Measurements from ENCODE around the gene PPP4R3A.
"Not testable (repeated sequence)": the region's sequence is repeated elsewhere in the genome, so short reads cannot be mapped to it uniquely, and the experiment has no call there.

PPP4R3A gene

DNA sequence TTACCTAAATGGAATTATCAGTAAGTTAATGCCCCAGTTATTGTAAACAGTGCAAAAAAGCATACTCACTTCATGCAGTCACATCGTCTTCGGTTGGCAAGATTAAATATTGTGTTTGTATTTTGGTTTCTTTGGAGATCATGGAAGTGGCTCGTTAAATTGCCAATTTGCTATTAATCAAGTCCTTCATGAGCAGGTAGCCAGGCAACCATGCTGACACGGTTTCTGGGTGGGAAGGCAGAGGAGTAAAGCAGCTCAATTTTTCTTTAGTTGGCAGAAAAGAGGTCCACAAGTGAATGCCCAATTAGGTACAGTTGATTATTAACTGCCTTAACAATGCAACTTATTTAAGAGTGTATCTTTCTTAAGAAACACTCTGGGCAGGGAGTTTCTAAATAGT, 43.9 kb downstream of the PPP4R3A start:
- Histone ChIP-seq H3K4me3 (ENCODE audit: low read depth in 1 of 2, low read length in 2 of 2) (no peak overlapping the region), H3K9me3 (ENCODE audit: low read length) (no peaks in the 10 kb centered on the region), H3K27ac (ENCODE audit: low read depth, low read length) (no peak overlapping the region), H3K27me3 (ENCODE audit: control insufficient read depth in 1 of 2, insufficient read depth in 2 of 2, low read length in 2 of 2) (no peaks in the 10 kb centered on the region), H3K9ac (ENCODE audit: low read length) (no peak overlapping the region), H3K4me1 (ENCODE audit: insufficient read depth, low read length) (peaks cover 17% of the 10 kb centered on the region), H3K36me3 (ENCODE audit: insufficient read depth, low read length) (peaks cover 56% of the 10 kb centered on the region)

GRCh38 chr14:91464615-91465205, 45.4 kb downstream of the PPP4R3A start:
- peaks cover 62% of the 10 kb centered on the region for H3K36me3 ChIP-seq (ENCODE audit: insufficient read depth, low read length)
- peaks cover 17% of the 10 kb centered on the region for H3K4me1 ChIP-seq (ENCODE audit: insufficient read depth, low read length)
- no peaks in the 10 kb centered on the region for H3K9me3 ChIP-seq (ENCODE audit: low read length)
- H3K4me3 ChIP-seq (ENCODE audit: low read depth in 1 of 2, low read length in 2 of 2), result no peak overlapping the region
- H3K9ac ChIP-seq (ENCODE audit: low read length), result no peak overlapping the region
- H3K27me3 ChIP-seq (ENCODE audit: control insufficient read depth in 1 of 2, insufficient read depth in 2 of 2, low read length in 2 of 2), result no peaks in the 10 kb centered on the region
- no peak overlapping the region for H3K27ac ChIP-seq (ENCODE audit: low read depth, low read length)

GRCh38 chr14:91458612-91459011, 51.5 kb downstream of the PPP4R3A start:
- Histone ChIP-seq H3K27ac (ENCODE audit: low read depth, low read length) (no peak overlapping the region), H3K9me3 (ENCODE audit: low read length) (no peaks in the 10 kb centered on the region), H3K27me3 (ENCODE audit: control insufficient read depth in 1 of 2, insufficient read depth in 2 of 2, low read length in 2 of 2) (no peaks in the 10 kb centered on the region), H3K9ac (ENCODE audit: low read length) (no peak overlapping the region), H3K4me3 (ENCODE audit: low read depth in 1 of 2, low read length in 2 of 2) (no peak overlapping the region), H3K36me3 (ENCODE audit: insufficient read depth, low read length) (peaks cover 64% of the 10 kb centered on the region), H3K4me1 (ENCODE audit: insufficient read depth, low read length) (no peaks in the 10 kb centered on the region)

- Histone ChIP-seq H3K27ac (ENCODE audit: low read depth, low read length) (no peak overlapping the region), H3K27me3 (ENCODE audit: control insufficient read depth in 1 of 2, insufficient read depth in 2 of 2, low read length in 2 of 2) (no peaks in the 10 kb centered on the region), H3K4me3 (ENCODE audit: low read depth in 1 of 2, low read length in 2 of 2) (no peak overlapping the region)
These were observed 53.8 kb downstream of the PPP4R3A start for GRCh38 chr14:91456283-91456682.

GRCh38 chr14:91454580-91454979, 55.5 kb downstream of the PPP4R3A start:
- Histone ChIP-seq H3K27ac (ENCODE audit: low read depth, low read length) (no peak overlapping the region), H3K4me3 (ENCODE audit: low read depth in 1 of 2, low read length in 2 of 2) (no peak overlapping the region), H3K9me3 (ENCODE audit: low read length) (no peaks in the 10 kb centered on the region), H3K9ac (ENCODE audit: low read length) (no peak overlapping the region), H3K27me3 (ENCODE audit: control insufficient read depth in 1 of 2, insufficient read depth in 2 of 2, low read length in 2 of 2) (no peaks in the 10 kb centered on the region), H3K4me1 (ENCODE audit: insufficient read depth, low read length) (no peaks in the 10 kb centered on the region), H3K36me3 (ENCODE audit: insufficient read depth, low read length) (peaks cover 28% of the 10 kb centered on the region)

More at GRCh38 chr14:91456283-91456682, 53.8 kb downstream of the PPP4R3A start:
- H3K9ac ChIP-seq (ENCODE audit: low read length), result no peak overlapping the region
- H3K4me1 ChIP-seq (ENCODE audit: insufficient read depth, low read length), result no peaks in the 10 kb centered on the region
- H3K36me3 ChIP-seq (ENCODE audit: insufficient read depth, low read length), result peaks cover 45% of the 10 kb centered on the region
- H3K9me3 ChIP-seq (ENCODE audit: low read length), result no peaks in the 10 kb centered on the region

GRCh38 chr14:91454155-91454554, 56.0 kb downstream of the PPP4R3A start:
- H3K9ac ChIP-seq (ENCODE audit: low read length), result no peak overlapping the region
- H3K9me3 ChIP-seq (ENCODE audit: low read length), result no peaks in the 10 kb centered on the region
- no peak overlapping the region for H3K4me3 ChIP-seq (ENCODE audit: low read depth in 1 of 2, low read length in 2 of 2)
- no peaks in the 10 kb centered on the region for H3K27me3 ChIP-seq (ENCODE audit: control insufficient read depth in 1 of 2, insufficient read depth in 2 of 2, low read length in 2 of 2)
- peaks cover 24% of the 10 kb centered on the region for H3K36me3 ChIP-seq (ENCODE audit: insufficient read depth, low read length)
- no peaks in the 10 kb centered on the region for H3K4me1 ChIP-seq (ENCODE audit: insufficient read depth, low read length)
- no peak overlapping the region for H3K27ac ChIP-seq (ENCODE audit: low read depth, low read length)

GRCh38 chr14:91453744-91454143, 56.4 kb downstream of the PPP4R3A start:
- Histone ChIP-seq H3K4me1 (ENCODE audit: insufficient read depth, low read length) (no peaks in the 10 kb centered on the region), H3K9me3 (ENCODE audit: low read length) (no peaks in the 10 kb centered on the region), H3K4me3 (ENCODE audit: low read depth in 1 of 2, low read length in 2 of 2) (no peak overlapping the region), H3K27me3 (ENCODE audit: control insufficient read depth in 1 of 2, insufficient read depth in 2 of 2, low read length in 2 of 2) (no peaks in the 10 kb centered on the region), H3K36me3 (ENCODE audit: insufficient read depth, low read length) (peaks cover 23% of the 10 kb centered on the region), H3K9ac (ENCODE audit: low read length) (no peak overlapping the region), H3K27ac (ENCODE audit: low read depth, low read length) (no peak overlapping the region)

GRCh38 chr14:91444335-91445020, 65.6 kb downstream of the PPP4R3A start:
- H3K4me1 ChIP-seq (ENCODE audit: insufficient read depth, low read length), result no peaks in the 10 kb centered on the region
- H3K36me3 ChIP-seq (ENCODE audit: insufficient read depth, low read length), result no peaks in the 10 kb centered on the region
- H3K9ac ChIP-seq (ENCODE audit: low read length), result no peak overlapping the region
- H3K27me3 ChIP-seq (ENCODE audit: control insufficient read depth in 1 of 2, insufficient read depth in 2 of 2, low read length in 2 of 2), result no peaks in the 10 kb centered on the region
- H3K9me3 ChIP-seq (ENCODE audit: low read length), result no peaks in the 10 kb centered on the region
- no peak overlapping the region for H3K4me3 ChIP-seq (ENCODE audit: low read depth in 1 of 2, low read length in 2 of 2)
- H3K27ac ChIP-seq (ENCODE audit: low read depth, low read length), result no peak overlapping the region

DNA sequence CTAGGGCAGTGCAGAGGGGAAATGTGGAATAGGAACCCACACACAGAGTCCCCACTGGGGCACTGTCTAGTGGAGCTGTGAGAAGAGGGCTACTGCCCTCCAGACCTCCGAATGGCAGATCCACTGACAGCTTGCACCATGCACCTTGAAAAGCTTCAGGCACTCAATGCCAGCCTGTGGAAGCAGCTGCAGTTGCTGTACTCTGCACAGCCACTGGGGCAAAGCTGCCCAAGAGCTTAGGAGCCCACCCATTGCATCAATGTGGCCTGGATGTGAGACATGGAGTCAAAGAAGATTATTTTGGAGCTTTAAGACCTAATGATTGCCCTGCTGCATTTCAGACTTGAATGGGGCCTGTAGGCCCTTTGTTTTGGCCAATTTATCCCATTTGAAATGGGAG, 70.8 kb downstream of the PPP4R3A start:
- no peaks in the 10 kb centered on the region for H3K9me3 ChIP-seq (ENCODE audit: low read length)

GRCh38 chr14:91438845-91439244, 71.3 kb downstream of the PPP4R3A start:
- Histone ChIP-seq H3K9ac (ENCODE audit: low read length) (no peak overlapping the region), H3K27ac (ENCODE audit: low read depth, low read length) (no peak overlapping the region), H3K4me1 (ENCODE audit: insufficient read depth, low read length) (no peaks in the 10 kb centered on the region), H3K4me3 (ENCODE audit: low read depth in 1 of 2, low read length in 2 of 2) (no peak overlapping the region), H3K27me3 (ENCODE audit: control insufficient read depth in 1 of 2, insufficient read depth in 2 of 2, low read length in 2 of 2) (no peaks in the 10 kb centered on the region), H3K36me3 (ENCODE audit: insufficient read depth, low read length) (no peaks in the 10 kb centered on the region), H3K9me3 (ENCODE audit: low read length) (no peaks in the 10 kb centered on the region)

More for the DNA sequence above, 70.8 kb downstream of the PPP4R3A start:
- Histone ChIP-seq H3K27me3 (ENCODE audit: control insufficient read depth in 1 of 2, insufficient read depth in 2 of 2, low read length in 2 of 2) (no peaks in the 10 kb centered on the region), H3K9ac (ENCODE audit: low read length) (no peak overlapping the region), H3K27ac (ENCODE audit: low read depth, low read length) (no peak overlapping the region), H3K4me1 (ENCODE audit: insufficient read depth, low read length) (no peaks in the 10 kb centered on the region), H3K4me3 (ENCODE audit: low read depth in 1 of 2, low read length in 2 of 2) (no peak overlapping the region), H3K36me3 (ENCODE audit: insufficient read depth, low read length) (no peaks in the 10 kb centered on the region)

DNA sequence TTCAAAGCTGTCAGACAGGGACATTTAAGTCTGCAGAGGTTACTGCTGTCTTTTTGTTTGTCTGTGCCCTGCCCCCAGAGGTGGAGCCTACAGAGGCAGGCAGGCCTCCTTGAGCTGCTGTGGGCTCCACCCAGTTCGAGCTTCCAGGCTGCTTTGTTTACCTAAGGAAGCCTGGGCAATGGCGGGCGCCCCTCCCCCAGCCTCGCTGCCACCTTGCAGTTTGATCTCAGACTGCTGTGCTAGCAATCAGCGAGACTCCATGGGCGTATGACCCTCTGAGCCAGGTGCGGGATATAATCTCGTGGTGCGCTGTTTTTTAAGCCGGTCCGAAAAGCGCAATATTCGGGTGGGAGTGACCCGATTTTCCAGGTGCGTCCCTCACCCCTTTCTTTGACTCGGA, 73.8 kb downstream of the PPP4R3A start:
- not testable (repeated sequence) for H3K9me3 ChIP-seq (ENCODE audit: low read length); H3K4me3 ChIP-seq (ENCODE audit: low read depth in 1 of 2, low read length in 2 of 2)

DNA sequence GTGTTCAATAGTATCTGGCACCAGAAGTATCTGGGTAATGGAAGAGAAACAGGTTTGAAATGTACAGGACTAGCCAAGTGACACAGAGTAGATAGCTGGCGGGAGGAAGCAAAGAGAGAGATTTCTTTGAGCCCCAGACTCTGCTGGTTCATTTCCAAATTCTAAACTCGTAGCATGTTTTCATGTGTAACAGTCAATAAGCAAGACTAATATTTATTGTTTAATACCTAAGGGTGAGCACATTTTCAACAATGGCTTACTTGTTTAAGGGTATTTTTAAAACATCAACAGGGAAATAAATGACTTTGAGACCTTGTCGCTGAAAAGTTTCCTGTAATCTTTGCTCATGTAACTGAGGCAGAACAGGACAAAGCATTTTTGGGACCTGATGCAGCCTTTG, 80.7 kb downstream of the PPP4R3A start:
- H3K4me3 ChIP-seq (ENCODE audit: low read depth in 1 of 2, low read length in 2 of 2), result no peak overlapping the region
- H3K4me1 ChIP-seq (ENCODE audit: insufficient read depth, low read length), result no peaks in the 10 kb centered on the region
- H3K27me3 ChIP-seq (ENCODE audit: control insufficient read depth in 1 of 2, insufficient read depth in 2 of 2, low read length in 2 of 2), result no peaks in the 10 kb centered on the region
- H3K36me3 ChIP-seq (ENCODE audit: insufficient read depth, low read length), result no peaks in the 10 kb centered on the region
- no peak overlapping the region for H3K27ac ChIP-seq (ENCODE audit: low read depth, low read length)
- no peak overlapping the region for H3K9ac ChIP-seq (ENCODE audit: low read length)
- no peaks in the 10 kb centered on the region for H3K9me3 ChIP-seq (ENCODE audit: low read length)

More for the DNA sequence above, 73.8 kb downstream of the PPP4R3A start:
- not testable (repeated sequence) for H3K9ac ChIP-seq (ENCODE audit: low read length); H3K27me3 ChIP-seq (ENCODE audit: control insufficient read depth in 1 of 2, insufficient read depth in 2 of 2, low read length in 2 of 2); H3K27ac ChIP-seq (ENCODE audit: low read depth, low read length); H3K36me3 ChIP-seq (ENCODE audit: insufficient read depth, low read length); H3K4me1 ChIP-seq (ENCODE audit: insufficient read depth, low read length)

Data from muscle layer of colon (tissue), 2 donors.